Astrocyte (in vitro differentiated cells and primary cell): ENCODE results near the gene CTSW. TPM values are rescaled to one million over a fixed set of nuclear protein-coding genes. Genes with fewer than 3 reads are reported as not detected.

Source experiments
- DNase-seq: peaks from one replicate; pipeline ENCODE4 v3.0.0-alpha.2; 2010; ENCODE audit warnings: low read depth
- FAIRE-seq: peaks from 2 replicates; lab custom pipeline; 2011; peaks lifted over from hg19 to GRCh38; lab: Jason Lieb, UNC
- H2AFZ ChIP-seq: 2 replicates; pipeline ENCODE4 v1.6.0; 2012; ENCODE audit warnings: low read depth, low read length, inconsistent platforms
- H3K27ac ChIP-seq: 2 replicates; pipeline ENCODE4 v1.5.1; 2011; ENCODE audit warnings: low read depth, low read length, inconsistent platforms
- H3K27me3 ChIP-seq: 2 replicates; pipeline ENCODE4 v1.6.0; 2011; ENCODE audit warnings: low read length, inconsistent platforms; ENCODE audit not compliant: insufficient read depth
- H3K36me3 ChIP-seq: 2 replicates; pipeline ENCODE4 v1.5.1; 2011; ENCODE audit warnings: low read length, inconsistent platforms; ENCODE audit not compliant: insufficient read depth
- H3K4me1 ChIP-seq: 2 replicates; pipeline ENCODE4 v1.5.1; 2011; ENCODE audit warnings: low read length, inconsistent platforms; ENCODE audit not compliant: insufficient read depth
- H3K4me2 ChIP-seq: 2 replicates; pipeline ENCODE4 v1.6.0; 2012; ENCODE audit warnings: low read length, inconsistent platforms
- H3K4me3 ChIP-seq: 2 replicates; pipeline ENCODE4 v1.5.1; 2011; ENCODE audit warnings: low read depth, mild to moderate bottlenecking, low read length, inconsistent platforms; ENCODE audit not compliant: insufficient read depth
- H3K79me2 ChIP-seq: 2 replicates; pipeline ENCODE4 v1.6.0; 2012; ENCODE audit warnings: mild to moderate bottlenecking, low read length, inconsistent platforms; ENCODE audit not compliant: insufficient read depth
- H3K9ac ChIP-seq: 2 replicates; pipeline ENCODE4 v1.6.0; 2012; ENCODE audit warnings: mild to moderate bottlenecking, low read length, inconsistent platforms
- H3K9me3 ChIP-seq: 2 replicates; pipeline ENCODE4 v1.5.1; 2012; ENCODE audit warnings: low read depth, mild to moderate bottlenecking, low read length, inconsistent platforms; ENCODE audit not compliant: insufficient read depth
- H4K20me1 ChIP-seq: 2 replicates; pipeline ENCODE4 v1.6.0; 2012; ENCODE audit warnings: low read length, inconsistent platforms; ENCODE audit not compliant: insufficient read depth
- H3K27ac Mint-ChIP-seq: one replicate; pipeline ENCODE4 v1.8.0; 2021; ENCODE audit warnings: mild to moderate bottlenecking, mixed read lengths; ENCODE audit not compliant: unreplicated experiment
- H3K27me3 Mint-ChIP-seq: one replicate; pipeline ENCODE4 v1.8.0; 2021; ENCODE audit warnings: low read depth, mixed read lengths; ENCODE audit not compliant: unreplicated experiment
- H3K36me3 Mint-ChIP-seq: one replicate; pipeline ENCODE4 v1.8.0; 2021; ENCODE audit warnings: low read depth, mixed read lengths; ENCODE audit not compliant: unreplicated experiment
- H3K4me1 Mint-ChIP-seq: one replicate; pipeline ENCODE4 v1.8.0; 2021; ENCODE audit warnings: low read depth, mixed read lengths; ENCODE audit not compliant: unreplicated experiment
- H3K4me3 Mint-ChIP-seq: one replicate; pipeline ENCODE4 v1.8.0; 2021; ENCODE audit warnings: mild to moderate bottlenecking, moderate library complexity, mixed read lengths; ENCODE audit not compliant: unreplicated experiment
- H3K9me3 Mint-ChIP-seq: one replicate; pipeline ENCODE4 v1.8.0; 2021; ENCODE audit warnings: mild to moderate bottlenecking, mixed read lengths; ENCODE audit not compliant: unreplicated experiment
- CTCF ChIP-seq: IDR thresholded peaks from 2 replicates; pipeline ENCODE4 v1.5.1; 2011; ENCODE audit warnings: low read depth, mild to moderate bottlenecking, inconsistent platforms, low read length, moderate library complexity; ENCODE audit not compliant: insufficient read depth
- EZH2 ChIP-seq: IDR thresholded peaks from 2 replicates; pipeline ENCODE4 v1.6.1; 2012; ENCODE audit warnings: mild to moderate bottlenecking, low read length, inconsistent platforms; ENCODE audit not compliant: insufficient read depth
- total RNA-seq: library from RNA; stranded (reverse); gene quantifications from 2 replicates; pipeline ENCODE4 v1.2.1, GENCODE V29; 2021

The CTSW gene
- total RNA-seq, 1 donor from 2014 or later = not detected

- H3K4me3 Mint-ChIP-seq = no peak overlapping the region
- H3K9me3 ChIP-seq = no peaks in the 10 kb centered on the region
- peaks cover 16% of the 10 kb centered on the region for H3K4me1 ChIP-seq
- H3K4me2 ChIP-seq = no peak overlapping the region
- H3K27me3 Mint-ChIP-seq = no peaks in the 10 kb centered on the region
- no peak for FAIRE-seq
- H3K9me3 Mint-ChIP-seq = no peaks in the 10 kb centered on the region
- H3K4me1 Mint-ChIP-seq = peaks cover 4% of the 10 kb centered on the region
- no peak overlapping the region for H3K27ac ChIP-seq
- H3K79me2 ChIP-seq = peaks cover 4% of the 10 kb centered on the region
- peaks cover 14% of the 10 kb centered on the region for H3K36me3 ChIP-seq
- no peak for DNase-seq
- H2AFZ ChIP-seq = no peak overlapping the region
- no peak overlapping the region for H3K4me3 ChIP-seq
- H3K36me3 Mint-ChIP-seq = peaks cover 11% of the 10 kb centered on the region
- no peak overlapping the region for H3K27ac Mint-ChIP-seq
- H3K27me3 ChIP-seq = no peaks in the 10 kb centered on the region
- H3K9ac ChIP-seq = no peak overlapping the region
- TF ChIP-seq EZH2 (no peak), CTCF (no peak)
- H4K20me1 ChIP-seq = peaks cover 23% of the 10 kb centered on the region
Observed at GRCh38 chr11:65880027-65880426, 390 bp downstream of the CTSW start.

- Histone ChIP-seq H3K27ac (no peak overlapping the region), H4K20me1 (peaks cover 25% of the 10 kb centered on the region), H3K9me3 (no peaks in the 10 kb centered on the region), H3K27me3 (no peaks in the 10 kb centered on the region), H3K36me3 (peaks cover 14% of the 10 kb centered on the region), H3K9ac (no peak overlapping the region), H3K4me3 (no peak overlapping the region), H3K79me2 (peaks cover 13% of the 10 kb centered on the region), H3K4me1 (peaks cover 16% of the 10 kb centered on the region), H2AFZ (no peak overlapping the region), H3K4me2 (peak overlapping the region; percentile 39)
- no peaks in the 10 kb centered on the region for H3K27me3 Mint-ChIP-seq
- FAIRE-seq = no peak
- DNase-seq = no peak
- no peak overlapping the region for H3K27ac Mint-ChIP-seq
- TF ChIP-seq EZH2 = no peak
- no peak for TF ChIP-seq CTCF
- H3K9me3 Mint-ChIP-seq = no peaks in the 10 kb centered on the region
- peaks cover 4% of the 10 kb centered on the region for H3K4me1 Mint-ChIP-seq
- peaks cover 14% of the 10 kb centered on the region for H3K36me3 Mint-ChIP-seq
- no peak overlapping the region for H3K4me3 Mint-ChIP-seq
Observed at GRCh38 chr11:65880844-65881421, 1.3 kb downstream of the CTSW start.
